Fibroblast of lung (primary cell): ENCODE measurements around the gene TBL1X. TPM values are rescaled to one million over a fixed set of nuclear protein-coding genes. Genes with fewer than 3 reads are reported as not detected.

ENCODE experiments used
- DNase-seq, 2 donors: peaks; one replicate each; pipeline versions ENCODE4 v3.0.0 to v3.0.0-alpha.2; 2010; ENCODE audit warnings: low read depth in 2 of 2
- H2AFZ ChIP-seq: 2 replicates; pipeline ENCODE4 v1.5.1; 2012; ENCODE audit warnings: low read length, control low read depth, inconsistent platforms
- H3K27ac ChIP-seq: 2 replicates; pipeline ENCODE4 v1.5.1; 2011; ENCODE audit warnings: low read length, control low read depth; ENCODE audit not compliant: insufficient read depth
- H3K27me3 ChIP-seq: 2 replicates; pipeline ENCODE4 v1.5.1; 2011; ENCODE audit warnings: mild to moderate bottlenecking, low read length; ENCODE audit not compliant: control insufficient read depth, insufficient read depth
- H3K36me3 ChIP-seq: 2 replicates; pipeline ENCODE4 v1.5.1; 2011; ENCODE audit warnings: low read length; ENCODE audit not compliant: control insufficient read depth, insufficient read depth
- H3K4me1 ChIP-seq: 2 replicates; pipeline ENCODE4 v1.5.1; 2011; ENCODE audit warnings: low read length; ENCODE audit not compliant: control insufficient read depth, insufficient read depth; ENCODE audit errors: extremely low read depth
- H3K4me2 ChIP-seq: 2 replicates; pipeline ENCODE4 v1.5.1; 2011; ENCODE audit warnings: low read length, control low read depth; ENCODE audit not compliant: insufficient read depth; ENCODE audit errors: extremely low read depth
- H3K4me3 ChIP-seq, 4 experiments: fragments of 200-600 bp in 1 of 4; sonication (generic) in 1 of 4; replicated peaks in 1 of 4; 2 replicates each; pipeline ENCODE4 v1.5.1; 2011 to 2016; ENCODE audit warnings: low read length in 4 of 4, low read depth in 3 of 4, mild to moderate bottlenecking in 3 of 4, control low read depth in 2 of 4, inconsistent platforms in 1 of 4, mixed read lengths in 1 of 4; ENCODE audit not compliant: insufficient read depth in 1 of 4; ENCODE audit errors: control extremely low read depth in 1 of 4
- H3K79me2 ChIP-seq: 2 replicates; pipeline ENCODE4 v1.5.1; 2012; ENCODE audit warnings: mild to moderate bottlenecking, low read length, inconsistent platforms; ENCODE audit not compliant: control insufficient read depth, insufficient read depth
- H3K9ac ChIP-seq: 2 replicates; pipeline ENCODE4 v1.5.1; 2011; ENCODE audit warnings: mild to moderate bottlenecking, low read length, control low read depth; ENCODE audit not compliant: insufficient read depth
- H3K9me3 ChIP-seq: 2 replicates; pipeline ENCODE4 v1.5.1; 2012; ENCODE audit warnings: low read depth, low read length; ENCODE audit not compliant: control insufficient read depth, insufficient read depth
- H4K20me1 ChIP-seq: 2 replicates; pipeline ENCODE4 v1.5.1; 2011; ENCODE audit warnings: low read length; ENCODE audit not compliant: control insufficient read depth, insufficient read depth; ENCODE audit errors: extremely low read depth
- EZH2 ChIP-seq: IDR thresholded peaks from 2 replicates; pipeline ENCODE4 v1.5.1; 2012; ENCODE audit warnings: low read length, control low read depth, mild to moderate bottlenecking; ENCODE audit errors: missing control alignments
- polyA plus RNA-seq, 2 donors: library from polyadenylated mRNA; depleted of rRNA in 1 of 2; stranded (reverse) in 1 of 2; unstranded in 1 of 2; fragments of >200 nt; gene quantifications; 2 replicates each; pipeline ENCODE4 v1.2.1, GENCODE V29; 2011 to 2012; ENCODE audit warnings: missing spikeins in 1 of 2
- total RNA-seq: library from RNA; depleted of rRNA; stranded (reverse); fragments of >200 nt; gene quantifications from 2 replicates; pipeline ENCODE4 v1.2.1, GENCODE V29; 2014
- TF ChIP-seq, protein P1 (sequence below), 2 donors: IDR thresholded peaks in 1 of 2; conservative IDR thresholded peaks in 1 of 2; 1 replicate in 1 of 2; 2 replicates in 1 of 2; pipeline ENCODE4 v1.5.1; 2011 to 2012; ENCODE audit warnings: low read length in 2 of 2, control low read depth in 1 of 2, inconsistent platforms in 1 of 2, low read depth in 1 of 2, mild to moderate bottlenecking in 1 of 2

TBL1X gene
- total and polyA plus RNA-seq, 2 donors (not counting 1 experiment from before 2014, with no cell fraction given): 25.8 to 29.4 TPM

DNA sequence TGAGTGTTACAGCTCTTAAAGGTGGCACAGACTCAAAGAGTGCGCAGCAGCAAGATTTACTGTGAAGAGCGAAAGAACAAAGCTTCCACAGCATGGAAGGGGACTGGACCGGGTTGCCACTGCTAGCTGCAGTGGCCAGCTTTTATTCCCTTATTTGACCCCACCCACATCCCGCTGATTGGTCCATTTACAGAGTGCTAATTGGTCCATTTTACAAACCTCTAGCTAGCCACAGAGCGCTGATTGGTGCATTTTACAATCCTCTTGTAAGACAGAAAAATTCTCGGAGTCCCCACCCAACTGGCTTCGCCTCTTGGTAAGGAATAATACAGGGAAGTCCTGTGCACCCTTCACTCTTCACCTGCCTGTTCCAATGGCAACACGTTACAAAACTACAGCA is 319.5 kb downstream of the TBL1X start:
- Histone ChIP-seq H3K36me3 (no peaks in the 10 kb centered on the region), H4K20me1 (no peaks in the 10 kb centered on the region), H3K9me3 (no peaks in the 10 kb centered on the region), H2AFZ (no peak overlapping the region), H3K27ac (no peak overlapping the region), H3K4me1 (no peaks in the 10 kb centered on the region), H3K9ac (no peak overlapping the region), H3K27me3 (peaks cover 11% of the 10 kb centered on the region), H3K4me3 (no peak overlapping the region), H3K4me2 (no peak overlapping the region), H3K79me2 (no peaks in the 10 kb centered on the region)
- DNase-seq: no peak
- TF ChIP-seq, protein P1, sequence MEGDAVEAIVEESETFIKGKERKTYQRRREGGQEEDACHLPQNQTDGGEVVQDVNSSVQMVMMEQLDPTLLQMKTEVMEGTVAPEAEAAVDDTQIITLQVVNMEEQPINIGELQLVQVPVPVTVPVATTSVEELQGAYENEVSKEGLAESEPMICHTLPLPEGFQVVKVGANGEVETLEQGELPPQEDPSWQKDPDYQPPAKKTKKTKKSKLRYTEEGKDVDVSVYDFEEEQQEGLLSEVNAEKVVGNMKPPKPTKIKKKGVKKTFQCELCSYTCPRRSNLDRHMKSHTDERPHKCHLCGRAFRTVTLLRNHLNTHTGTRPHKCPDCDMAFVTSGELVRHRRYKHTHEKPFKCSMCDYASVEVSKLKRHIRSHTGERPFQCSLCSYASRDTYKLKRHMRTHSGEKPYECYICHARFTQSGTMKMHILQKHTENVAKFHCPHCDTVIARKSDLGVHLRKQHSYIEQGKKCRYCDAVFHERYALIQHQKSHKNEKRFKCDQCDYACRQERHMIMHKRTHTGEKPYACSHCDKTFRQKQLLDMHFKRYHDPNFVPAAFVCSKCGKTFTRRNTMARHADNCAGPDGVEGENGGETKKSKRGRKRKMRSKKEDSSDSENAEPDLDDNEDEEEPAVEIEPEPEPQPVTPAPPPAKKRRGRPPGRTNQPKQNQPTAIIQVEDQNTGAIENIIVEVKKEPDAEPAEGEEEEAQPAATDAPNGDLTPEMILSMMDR (conservative IDR thresholded peaks at IDR 0.05 in 1 of 2, IDR thresholded peaks at IDR 0.05 in 1 of 2; ENCODE audit: low read depth in 1 of 2, low read length in 2 of 2): no peak
- no peak for TF ChIP-seq EZH2

DNA sequence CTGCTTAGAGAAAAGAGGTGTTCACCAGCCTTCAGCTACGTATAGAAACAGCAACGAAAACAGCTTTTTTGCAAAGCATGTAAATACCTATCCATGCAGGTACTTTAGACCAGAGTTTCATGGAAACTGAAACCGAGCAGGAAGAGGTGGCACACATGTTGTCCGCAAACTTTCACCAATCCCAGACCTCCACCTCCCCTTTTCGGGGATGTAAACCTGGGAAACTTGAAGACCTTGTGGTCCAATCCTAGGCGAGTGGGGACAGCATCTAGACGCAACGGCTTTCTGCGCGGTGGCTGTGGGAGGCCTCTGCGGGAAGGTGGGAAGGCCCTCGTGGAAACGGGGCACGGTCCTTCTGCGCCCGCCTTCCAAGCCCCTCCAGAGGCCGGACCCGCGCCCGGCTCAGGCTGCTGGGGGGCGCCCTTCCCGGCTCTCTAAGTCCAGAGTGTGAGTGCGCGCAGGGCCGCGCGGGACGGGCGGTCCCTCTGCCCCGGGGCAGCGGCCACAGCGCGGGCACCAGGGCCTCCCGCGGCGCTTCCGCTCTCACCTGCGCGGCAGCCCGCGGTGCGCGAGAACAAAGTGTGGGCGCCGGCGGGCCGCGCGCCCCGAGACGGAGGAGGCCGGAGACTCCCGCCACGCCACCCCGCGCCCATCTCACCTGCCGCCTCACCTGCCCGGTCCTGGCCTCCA is 320.5 kb downstream of the TBL1X start:
- peaks cover 11% of the 10 kb centered on the region for H3K27me3 ChIP-seq
- H3K36me3 ChIP-seq: no peaks in the 10 kb centered on the region
- H3K79me2 ChIP-seq: no peaks in the 10 kb centered on the region
- DNase-seq: no peak
- no peaks in the 10 kb centered on the region for H4K20me1 ChIP-seq
- no peaks in the 10 kb centered on the region for H3K4me1 ChIP-seq
- peak; percentile 66 for TF ChIP-seq EZH2
- TF ChIP-seq, protein P1 (conservative IDR thresholded peaks at IDR 0.05 in 1 of 2, IDR thresholded peaks at IDR 0.05 in 1 of 2; ENCODE audit: low read depth in 1 of 2, low read length in 2 of 2): no peak
- no peak overlapping the region for H3K9ac ChIP-seq
- no peak overlapping the region for H3K4me3 ChIP-seq
- H3K4me2 ChIP-seq: no peak overlapping the region
- H2AFZ ChIP-seq: no peak overlapping the region
- H3K27ac ChIP-seq: no peak overlapping the region
- no peaks in the 10 kb centered on the region for H3K9me3 ChIP-seq

DNA sequence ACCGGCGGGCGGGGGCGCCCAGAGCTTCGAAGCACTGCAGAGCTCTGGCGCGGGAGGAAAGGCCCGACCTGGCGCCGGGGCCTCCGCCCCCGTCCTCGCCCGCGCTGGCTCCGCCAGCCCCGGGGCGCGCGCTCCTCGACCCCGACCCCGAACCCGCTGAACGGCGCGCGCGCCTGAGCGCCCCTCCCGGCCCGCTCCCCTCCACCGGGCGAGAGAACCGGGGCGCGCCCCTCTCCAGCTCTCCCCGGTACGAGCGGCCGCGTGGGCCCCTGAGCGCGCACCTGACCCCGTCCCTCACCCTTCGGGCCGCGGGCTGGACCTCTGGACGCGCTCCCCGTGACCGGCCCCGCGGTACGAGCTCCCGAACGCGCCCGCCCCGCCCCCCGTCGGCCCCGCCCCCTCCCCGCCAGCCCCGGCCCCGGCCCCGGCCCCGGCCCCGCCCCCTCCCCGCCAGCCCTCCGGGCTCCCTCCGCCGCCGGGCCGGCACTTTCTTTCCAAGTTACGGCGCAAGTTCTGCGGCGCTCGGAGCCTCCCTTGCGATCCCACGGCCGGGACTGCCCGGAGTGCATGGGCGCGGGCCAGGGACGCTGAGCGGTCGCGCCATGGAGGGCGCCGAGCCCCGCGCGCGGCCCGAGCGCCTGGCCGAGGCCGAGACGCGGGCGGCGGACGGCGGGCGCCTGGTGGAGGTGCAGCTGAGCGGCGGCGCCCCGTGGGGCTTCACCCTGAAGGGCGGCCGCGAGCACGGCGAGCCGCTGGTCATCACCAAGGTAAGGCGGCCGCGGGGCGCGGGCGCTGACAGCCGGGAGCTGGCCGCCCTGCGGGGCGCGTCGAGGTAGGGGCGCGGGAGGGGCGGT is 321.3 kb downstream of the TBL1X start, which contains the start of gene SHROOM2:
SHROOM2 (plus strand) TSS at position 486 of the 854 bp plus-strand sequence; CDS start at position 603, 117 bp downstream.
- peak within 1 kb of the TSS in 2 of 4 experiments; percentile 46 to 55 for H3K4me3 ChIP-seq

More for the DNA sequence above, 321.3 kb downstream of the TBL1X start, which contains the start of gene SHROOM2:
- H3K27ac ChIP-seq: no peak within 1 kb of the TSS
- H2AFZ ChIP-seq: no peak within 1 kb of the TSS
- DNase-seq: no peak
- H4K20me1 ChIP-seq: no peaks in the 10 kb centered on the region
- no peaks in the 10 kb centered on the region for H3K36me3 ChIP-seq
- TF ChIP-seq, protein P1 (conservative IDR thresholded peaks at IDR 0.05 in 1 of 2, IDR thresholded peaks at IDR 0.05 in 1 of 2; ENCODE audit: low read depth in 1 of 2, low read length in 2 of 2): no peak
- no peak for TF ChIP-seq EZH2
- no peak within 1 kb of the TSS for H3K4me2 ChIP-seq
- H3K79me2 ChIP-seq: no peaks in the 10 kb centered on the region
- H3K9ac ChIP-seq: peak within 1 kb of the TSS; percentile 23
- no peaks in the 10 kb centered on the region for H3K9me3 ChIP-seq
- H3K27me3 ChIP-seq: peaks cover 11% of the 10 kb centered on the region
- H3K4me1 ChIP-seq: no peaks in the 10 kb centered on the region
